NCI-H2081 treated with DMSO at 0.1 percent for 48 hours (cell line): ENCODE data around the gene SLC16A8.
"Not testable (repeated sequence)": the region's sequence is repeated elsewhere in the genome, so short reads cannot be mapped to it uniquely, and the experiment has no call there.

Experiments
- DNase-seq: peaks from one replicate; lab custom pipeline; 2025; lab: John Stamatoyannopoulos, UW

SLC16A8 gene

DNA sequence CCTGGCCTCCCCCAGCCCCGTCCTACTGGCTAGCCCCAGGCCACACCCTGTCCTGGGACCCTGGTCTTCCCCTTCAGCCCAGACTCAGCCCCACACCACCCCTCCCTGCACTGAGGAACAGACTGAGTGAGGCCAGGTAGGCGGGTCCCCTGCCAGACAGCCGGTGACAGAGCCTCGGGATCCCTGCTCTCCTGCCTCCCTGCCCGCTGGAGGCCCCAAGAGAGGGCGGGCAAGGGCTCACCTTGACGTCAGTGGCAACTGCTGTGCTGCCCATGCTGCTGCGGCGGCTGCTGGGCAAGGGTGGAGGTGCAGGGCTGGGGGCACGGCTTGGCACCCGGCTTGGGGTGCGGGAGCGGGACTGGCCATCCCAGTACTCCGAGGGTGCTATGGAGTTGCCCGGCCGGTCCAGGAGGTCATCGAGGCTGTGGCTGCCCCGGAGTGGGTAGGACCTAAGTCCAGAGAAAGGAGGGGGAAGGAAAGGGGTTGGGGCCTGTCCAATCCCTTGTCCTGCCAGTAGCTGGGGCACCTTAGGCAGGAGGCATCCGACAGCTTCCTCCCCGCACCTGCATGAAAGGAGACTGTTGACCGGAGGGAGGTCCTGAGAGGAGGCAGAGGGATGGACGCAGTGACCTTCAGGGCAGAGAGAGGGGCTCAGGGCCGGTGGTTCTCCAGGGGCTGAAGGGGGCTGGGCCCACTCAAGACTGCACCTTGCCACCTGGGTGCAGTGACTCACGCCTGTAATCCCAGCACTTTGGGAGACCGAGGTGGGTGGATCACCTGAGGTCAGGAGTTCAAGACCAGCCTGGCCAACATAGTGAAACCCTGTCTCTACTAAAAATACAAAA is 2.2 kb upstream of the SLC16A8 start:
- DNase-seq = no peak

- no peak for DNase-seq
Measured at GRCh38 chr22:38085501-38085900, 1.5 kb upstream of the SLC16A8 start.

- DNase-seq = no peak
Measured at GRCh38 chr22:38085056-38085455, 1.1 kb upstream of the SLC16A8 start.

DNA sequence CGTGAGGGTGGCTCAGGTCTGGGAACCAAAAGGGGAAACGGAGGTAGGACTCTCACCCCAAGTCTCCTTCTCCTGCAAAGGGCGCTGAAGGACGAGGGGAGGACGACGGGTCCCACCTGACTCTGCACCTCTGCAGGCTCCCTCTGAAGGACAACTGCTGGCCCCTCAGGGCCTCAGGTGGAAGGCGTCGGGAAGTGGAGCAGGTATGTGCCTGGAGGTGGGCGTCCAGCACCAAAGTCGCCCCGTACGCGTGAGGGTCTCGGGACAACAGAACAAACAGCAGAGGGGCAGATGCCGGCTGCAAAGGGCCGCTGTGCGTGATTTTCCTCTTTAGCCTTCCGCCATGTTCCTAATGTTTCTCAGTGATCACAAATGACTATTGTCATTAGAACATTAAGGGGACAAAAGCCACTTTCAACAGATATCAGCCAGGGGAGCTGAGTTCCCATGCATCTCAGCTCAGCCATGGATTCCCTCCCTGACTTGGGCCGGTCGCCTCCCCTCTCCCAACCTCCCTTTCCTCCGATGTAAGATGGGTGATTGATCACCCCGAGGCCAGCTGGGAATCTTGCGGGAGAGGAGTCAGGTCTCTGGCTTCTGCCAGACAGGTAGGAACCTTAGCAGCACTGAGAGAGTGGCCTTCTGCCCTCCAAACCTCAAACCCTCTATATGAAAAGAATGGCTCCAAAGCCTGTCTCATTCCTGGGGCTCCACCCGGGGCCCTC is 836 bp downstream of the SLC16A8 start:
- no peak for DNase-seq

DNA sequence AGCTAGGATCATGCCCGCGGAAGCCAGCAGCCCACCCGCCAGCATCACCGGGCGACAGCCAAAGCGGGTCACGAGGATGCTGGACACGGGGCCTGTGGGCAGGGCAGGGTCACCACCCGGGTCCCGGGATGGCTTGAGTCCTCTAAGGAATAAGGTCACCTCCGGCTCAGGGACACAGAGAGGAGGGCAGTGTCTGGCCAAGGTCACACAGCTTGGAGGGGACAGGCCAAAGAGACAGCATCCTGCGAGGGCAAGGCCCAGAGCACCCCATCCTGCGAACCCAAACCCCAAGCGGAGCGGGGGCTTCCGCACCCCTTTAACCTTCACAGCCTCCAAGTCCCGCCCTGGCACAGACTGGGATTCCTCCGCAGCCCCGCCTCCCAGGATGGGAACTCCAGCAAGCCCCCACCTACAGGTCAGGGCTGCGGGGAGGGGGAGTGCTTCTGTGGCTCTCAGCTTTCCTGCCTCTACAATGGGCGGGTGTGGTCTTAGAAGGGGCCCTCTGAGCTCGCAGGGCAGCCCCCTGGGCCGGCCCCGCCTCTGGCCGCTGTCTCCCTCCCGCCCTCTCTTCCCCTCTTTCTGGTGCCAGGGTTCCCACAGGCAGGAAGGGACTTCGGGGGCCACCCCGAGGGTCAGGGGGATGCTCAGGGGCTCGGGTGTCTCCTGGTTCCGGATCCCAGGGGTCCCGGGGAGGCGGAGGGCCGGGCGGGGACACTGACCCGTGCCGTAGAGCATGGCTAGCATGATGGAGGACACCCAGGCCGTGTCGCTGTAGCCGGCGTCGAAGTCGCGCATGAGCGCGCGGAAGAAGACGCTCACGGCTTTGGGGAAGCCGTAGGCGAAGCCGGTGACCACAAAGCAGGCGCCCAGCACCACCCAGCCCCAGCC is 1.8 kb downstream of the SLC16A8 start:
- DNase-seq = no peak

DNA sequence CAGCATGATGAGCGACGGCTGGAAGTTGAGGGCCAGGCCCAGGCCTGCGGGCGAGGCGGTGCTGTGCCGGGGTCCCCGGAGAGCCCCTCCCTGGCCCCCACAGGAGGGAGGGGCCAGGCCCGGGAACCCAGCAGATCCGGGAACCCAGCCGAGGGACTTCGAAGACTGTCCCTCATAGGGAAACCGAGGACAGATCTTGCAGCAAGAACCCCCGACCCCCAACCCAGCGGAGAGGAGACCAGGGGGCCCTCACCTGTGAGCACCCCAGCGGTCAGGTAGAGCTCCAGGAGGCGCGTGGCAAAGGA is 2.4 kb downstream of the SLC16A8 start:
- DNase-seq = no peak

- DNase-seq = no peak
Measured at GRCh38 chr22:38080850-38081635, 2.9 kb downstream of the SLC16A8 start.

DNA sequence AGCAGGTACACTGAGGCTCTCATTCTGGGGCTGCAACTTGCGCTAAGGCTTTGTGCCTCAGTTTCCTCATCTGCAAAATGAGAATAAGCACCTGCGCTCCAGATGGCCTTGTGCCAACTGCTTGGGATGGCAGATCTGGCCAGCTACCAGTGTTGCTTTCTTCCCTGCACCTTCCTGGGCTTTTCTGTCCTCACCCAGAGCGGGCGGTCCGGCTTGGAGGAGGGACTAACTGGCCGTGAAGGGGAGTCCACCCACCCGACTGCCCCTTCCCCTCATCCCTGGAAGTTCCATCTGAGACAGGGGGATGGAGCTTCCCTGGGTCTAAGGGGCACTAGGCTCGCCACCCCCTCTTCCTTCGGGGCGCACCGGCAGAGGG is 3.5 kb downstream of the SLC16A8 start:
- no peak for DNase-seq

GRCh38 chr22:38079804-38080203 is 4.2 kb downstream of the SLC16A8 start:
- no peak for DNase-seq

GRCh38 chr22:38079208-38079607 is 4.8 kb downstream of the SLC16A8 start:
- DNase-seq = not testable (repeated sequence)

DNA sequence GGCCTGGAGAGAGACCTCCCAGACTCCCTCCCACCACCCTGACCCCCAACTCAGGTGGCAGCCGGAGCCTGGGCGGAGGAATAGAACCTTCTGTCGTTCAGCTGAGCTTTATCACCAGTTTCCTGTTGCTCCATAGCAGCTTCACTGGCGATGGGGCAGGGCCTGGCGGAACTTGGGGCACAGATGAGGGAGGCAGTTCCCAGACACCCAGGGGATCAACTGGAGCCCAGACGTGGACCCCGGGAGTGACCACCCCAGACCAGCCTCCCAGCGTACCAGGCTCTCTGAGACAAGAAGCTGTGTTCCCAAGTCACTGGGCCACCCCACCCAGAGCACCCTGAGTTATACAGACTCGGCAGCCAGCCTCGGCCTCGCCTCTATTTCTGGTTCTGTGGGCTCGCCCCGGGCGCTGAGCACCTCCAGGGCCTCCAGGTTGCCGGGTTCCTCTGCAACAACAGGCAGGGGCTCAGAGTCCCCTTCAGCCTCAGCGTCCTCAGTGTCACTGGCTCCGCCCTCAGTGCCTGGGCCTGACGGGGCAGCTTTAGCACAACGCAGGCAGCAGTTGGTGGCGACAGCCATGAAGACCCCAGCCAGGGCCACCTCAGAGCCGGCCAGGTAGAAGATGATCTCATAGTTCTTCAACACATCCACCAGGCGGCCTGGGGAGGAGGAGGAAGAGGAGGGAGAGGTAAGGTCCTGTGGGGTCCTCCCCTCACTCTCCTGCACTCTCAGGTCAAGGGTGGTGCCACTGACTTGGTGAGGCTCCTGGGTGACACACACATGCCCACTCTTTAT is 5.7 kb downstream of the SLC16A8 start:
- DNase-seq = no peak

DNA sequence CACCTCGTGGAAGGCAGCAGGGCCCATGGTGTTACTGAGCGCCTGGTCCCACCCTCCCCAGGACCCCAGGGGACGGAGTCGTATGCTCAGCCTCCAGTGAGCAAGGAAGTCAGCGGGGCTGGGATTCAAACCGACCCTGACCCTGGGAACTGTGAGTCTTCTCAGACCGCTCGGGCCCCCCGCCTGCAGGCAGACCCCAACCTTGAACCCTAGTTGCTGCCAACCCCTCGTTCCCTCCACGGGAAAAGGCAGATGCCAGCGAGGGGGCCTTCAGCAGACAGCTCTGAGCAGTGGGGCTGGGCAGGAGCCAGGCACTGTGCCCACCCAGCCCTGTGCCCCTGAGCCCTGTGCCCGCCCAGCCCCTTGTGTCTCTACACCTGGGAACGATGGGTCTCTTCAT is 6.4 kb downstream of the SLC16A8 start:
- DNase-seq = no peak

- DNase-seq = no peak
Measured at GRCh38 chr22:38077096-38077495, 6.9 kb downstream of the SLC16A8 start.

- DNase-seq = no peak
Measured at GRCh38 chr22:38075961-38076360, 8.0 kb downstream of the SLC16A8 start.

- no peak for DNase-seq
Measured at GRCh38 chr22:38075105-38075825, 8.7 kb downstream of the SLC16A8 start.

DNA sequence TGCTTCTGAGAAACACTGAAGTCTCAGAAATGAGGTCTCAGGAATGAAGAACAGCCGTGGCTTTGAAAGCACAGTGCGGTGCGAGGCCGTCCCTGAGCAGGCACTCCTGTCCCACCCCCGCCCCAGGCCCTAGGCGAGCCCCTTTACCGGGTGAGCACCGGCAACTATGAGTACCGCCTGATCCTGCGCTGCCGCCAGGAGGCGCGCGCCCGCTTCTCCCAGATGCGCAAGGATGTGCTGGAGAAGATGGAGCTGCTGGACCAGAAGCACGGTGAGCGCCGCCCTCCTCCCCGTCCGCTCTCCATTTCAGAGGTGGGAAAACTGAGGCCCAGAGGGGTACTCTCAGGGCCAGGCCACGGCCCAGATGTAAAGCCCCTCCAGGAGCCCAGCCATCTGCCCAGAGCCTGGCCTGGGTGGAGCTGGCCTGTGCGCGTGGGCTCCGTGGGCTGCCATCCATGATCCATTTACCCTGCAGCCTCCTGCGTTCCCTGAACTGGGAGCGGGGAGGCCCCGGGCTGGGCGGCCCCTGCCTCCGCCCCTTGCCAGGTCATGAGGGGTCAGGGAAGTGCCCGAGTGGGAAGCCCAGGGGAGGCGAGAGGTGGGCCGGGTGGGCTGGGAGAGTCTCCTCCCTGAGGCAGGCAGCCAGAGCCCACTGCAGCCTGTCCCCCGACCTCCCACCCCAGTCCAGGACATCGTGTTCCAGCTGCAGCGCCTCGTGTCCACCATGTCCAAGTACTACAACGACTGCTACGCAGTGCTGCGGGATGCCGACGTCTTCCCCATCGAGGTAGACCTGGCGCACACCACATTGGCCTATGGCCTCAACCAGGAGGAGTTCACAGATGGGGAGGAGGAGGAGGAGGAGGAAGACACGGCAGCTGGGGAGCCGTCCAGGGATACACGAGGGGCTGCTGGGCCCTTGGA is 9.5 kb downstream of the SLC16A8 start:
- no peak for DNase-seq

GRCh38 chr22:38073150-38074130 is 10.5 kb downstream of the SLC16A8 start:
- no peak for DNase-seq
